Measurements from ENCODE around the gene UBE2O.

GRCh38 chr17:76369379-76369778 lies 83.6 kb downstream of the UBE2O start:
- no peak for TF ChIP-seq CTCF (IDR thresholded peaks at IDR 0.05; ENCODE audit: insufficient read depth, low read depth, low read length)
- TF ChIP-seq EZH2 (IDR thresholded peaks at IDR 0.05; ENCODE audit: insufficient read depth, low read length), result no peak
